ENCODE results near the gene PP2D1.
"Not testable (repeated sequence)": the region's sequence is repeated elsewhere in the genome, so short reads cannot be mapped to it uniquely, and the experiment has no call there.

PP2D1 gene

GRCh38 chr3:20007960-20008359 lies 4.1 kb downstream of the PP2D1 start:
- H3K4me3 ChIP-seq (ENCODE audit: insufficient read depth, low read length, poor library complexity, severe bottlenecking): no peak overlapping the region
- no peak for TF ChIP-seq EZH2phosphoT487 (conservative IDR thresholded peaks at IDR 0.05; ENCODE audit: low read length)
- no peak for TF ChIP-seq CTCF (IDR thresholded peaks at IDR 0.05; ENCODE audit: insufficient read depth, low read length, poor library complexity, severe bottlenecking)
- H3K27me3 ChIP-seq (ENCODE audit: low read length): no peaks in the 10 kb centered on the region
- no peaks in the 10 kb centered on the region for H3K9me2 ChIP-seq (replicated peaks; ENCODE audit: insufficient read depth, low read length)
- no peak overlapping the region for H3K4me2 ChIP-seq (ENCODE audit: low read depth, low read length, poor library complexity, severe bottlenecking)
- H2AFZ ChIP-seq (ENCODE audit: low read depth, low read length, severe bottlenecking): no peak overlapping the region
- H3K9ac ChIP-seq (ENCODE audit: low read length): no peak overlapping the region
- no peaks in the 10 kb centered on the region for H3F3A ChIP-seq (ENCODE audit: insufficient read depth)
- no peaks in the 10 kb centered on the region for H4K20me1 ChIP-seq (ENCODE audit: low read depth, low read length)
- H3K9me3 ChIP-seq (ENCODE audit: insufficient read depth, low read length): no peaks in the 10 kb centered on the region
- no peaks in the 10 kb centered on the region for H3K79me2 ChIP-seq (ENCODE audit: insufficient read depth, low read length)
- H3K27ac ChIP-seq (ENCODE audit: low read depth, low read length): no peak overlapping the region
- no peaks in the 10 kb centered on the region for H3K36me3 ChIP-seq (ENCODE audit: low read length)

DNA sequence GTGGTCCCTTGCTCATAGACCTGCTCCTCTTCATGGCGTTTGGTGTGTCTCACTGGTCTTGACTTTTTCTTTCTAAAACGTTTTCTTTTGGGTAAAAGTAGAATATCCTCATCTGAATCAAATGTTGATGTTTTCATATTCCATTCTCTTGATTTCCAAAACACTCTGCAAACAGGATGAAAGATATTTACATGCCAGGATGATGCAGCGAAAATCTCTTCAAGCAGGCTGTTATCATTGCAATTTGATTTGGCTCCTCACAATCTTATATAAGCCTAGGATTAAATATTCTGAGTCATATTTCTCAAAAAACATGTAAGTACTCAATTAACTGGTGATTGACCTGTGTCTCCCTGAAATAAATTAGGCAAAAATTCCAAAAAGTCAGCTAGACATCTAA lies 10.1 kb downstream of the PP2D1 start:
- Histone ChIP-seq H3K9me2 (replicated peaks; ENCODE audit: insufficient read depth, low read length) (no peaks in the 10 kb centered on the region), H3F3A (ENCODE audit: insufficient read depth) (no peaks in the 10 kb centered on the region; the same call in 1 of the 2 replicates), H3K36me3 (ENCODE audit: low read length) (no peaks in the 10 kb centered on the region), H3K4me2 (ENCODE audit: low read depth, low read length, poor library complexity, severe bottlenecking) (no peak overlapping the region), H3K79me2 (ENCODE audit: insufficient read depth, low read length) (no peaks in the 10 kb centered on the region), H3K9me3 (ENCODE audit: insufficient read depth, low read length) (no peaks in the 10 kb centered on the region), H2AFZ (ENCODE audit: low read depth, low read length, severe bottlenecking) (no peak overlapping the region), H3K27me3 (ENCODE audit: low read length) (no peaks in the 10 kb centered on the region), H3K9ac (ENCODE audit: low read length) (no peak overlapping the region), H3K4me3 (ENCODE audit: insufficient read depth, low read length, poor library complexity, severe bottlenecking) (no peak overlapping the region), H3K27ac (ENCODE audit: low read depth, low read length) (no peak overlapping the region), H4K20me1 (ENCODE audit: low read depth, low read length) (no peaks in the 10 kb centered on the region)
- TF ChIP-seq CTCF (IDR thresholded peaks at IDR 0.05; ENCODE audit: insufficient read depth, low read length, poor library complexity, severe bottlenecking): no peak

DNA sequence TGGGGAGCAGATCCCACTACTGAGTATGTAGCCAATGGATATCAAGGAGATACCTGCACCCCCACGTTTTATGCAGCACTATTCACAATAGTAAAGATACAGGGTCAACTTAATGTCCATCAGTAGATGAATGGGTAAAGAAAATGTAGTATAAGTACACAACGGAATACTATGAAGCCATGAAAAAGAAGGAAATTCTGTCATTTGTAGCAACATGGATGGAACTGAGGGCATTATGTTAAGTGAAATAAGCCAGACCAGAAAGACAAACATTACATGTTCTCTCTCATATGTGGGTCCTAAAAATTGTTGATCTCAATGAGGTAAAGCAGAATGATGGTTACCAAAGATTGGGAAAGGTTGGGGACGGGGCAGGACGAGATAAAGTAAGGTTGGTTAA lies 14.6 kb downstream of the PP2D1 start:
- Histone ChIP-seq H2AFZ (ENCODE audit: low read depth, low read length, severe bottlenecking) (no peak overlapping the region), H3K9me2 (replicated peaks; ENCODE audit: insufficient read depth, low read length) (no peaks in the 10 kb centered on the region), H3K79me2 (ENCODE audit: insufficient read depth, low read length) (no peaks in the 10 kb centered on the region), H3K27me3 (ENCODE audit: low read length) (no peaks in the 10 kb centered on the region), H3K27ac (ENCODE audit: low read depth, low read length) (no peak overlapping the region), H3K4me2 (ENCODE audit: low read depth, low read length, poor library complexity, severe bottlenecking) (no peak overlapping the region), H3F3A (ENCODE audit: insufficient read depth) (no peaks in the 10 kb centered on the region; the same call in 1 of the 2 replicates), H3K9ac (ENCODE audit: low read length) (no peak overlapping the region), H3K4me3 (ENCODE audit: insufficient read depth, low read length, poor library complexity, severe bottlenecking) (no peak overlapping the region), H3K9me3 (ENCODE audit: insufficient read depth, low read length) (no peaks in the 10 kb centered on the region), H3K36me3 (ENCODE audit: low read length) (no peaks in the 10 kb centered on the region), H4K20me1 (ENCODE audit: low read depth, low read length) (no peaks in the 10 kb centered on the region)
- no peak for TF ChIP-seq EZH2phosphoT487 (conservative IDR thresholded peaks at IDR 0.05; ENCODE audit: low read length)
- TF ChIP-seq CTCF (IDR thresholded peaks at IDR 0.05; ENCODE audit: insufficient read depth, low read length, poor library complexity, severe bottlenecking): no peak

- H2AFZ ChIP-seq (ENCODE audit: low read depth, low read length, severe bottlenecking): no peak overlapping the region
- TF ChIP-seq CTCF (IDR thresholded peaks at IDR 0.05; ENCODE audit: insufficient read depth, low read length, poor library complexity, severe bottlenecking): no peak
- TF ChIP-seq EZH2phosphoT487 (conservative IDR thresholded peaks at IDR 0.05; ENCODE audit: low read length): no peak
- no peak overlapping the region for H3K4me2 ChIP-seq (ENCODE audit: low read depth, low read length, poor library complexity, severe bottlenecking)
- H3K4me3 ChIP-seq (ENCODE audit: insufficient read depth, low read length, poor library complexity, severe bottlenecking): no peak overlapping the region
- H3F3A ChIP-seq (ENCODE audit: insufficient read depth): no peaks in the 10 kb centered on the region; the same call in 1 of the 2 replicates
- no peaks in the 10 kb centered on the region for H3K79me2 ChIP-seq (ENCODE audit: insufficient read depth, low read length)
- no peak overlapping the region for H3K27ac ChIP-seq (ENCODE audit: low read depth, low read length)
- no peaks in the 10 kb centered on the region for H3K36me3 ChIP-seq (ENCODE audit: low read length)
- H4K20me1 ChIP-seq (ENCODE audit: low read depth, low read length): no peaks in the 10 kb centered on the region
- no peak overlapping the region for H3K9ac ChIP-seq (ENCODE audit: low read length)
- no peaks in the 10 kb centered on the region for H3K9me3 ChIP-seq (ENCODE audit: insufficient read depth, low read length)
- H3K9me2 ChIP-seq (replicated peaks; ENCODE audit: insufficient read depth, low read length): no peaks in the 10 kb centered on the region
- no peaks in the 10 kb centered on the region for H3K27me3 ChIP-seq (ENCODE audit: low read length)
Observed at GRCh38 chr3:19994796-19995195, 17.3 kb downstream of the PP2D1 start.

GRCh38 chr3:19988904-19989303 lies 23.2 kb downstream of the PP2D1 start:
- not testable (repeated sequence) for H3K27ac ChIP-seq (ENCODE audit: low read depth, low read length); H3K9me3 ChIP-seq (ENCODE audit: insufficient read depth, low read length); H3F3A ChIP-seq (ENCODE audit: insufficient read depth); H3K9ac ChIP-seq (ENCODE audit: low read length); H3K79me2 ChIP-seq (ENCODE audit: insufficient read depth, low read length); H2AFZ ChIP-seq (ENCODE audit: low read depth, low read length, severe bottlenecking); H3K4me2 ChIP-seq (ENCODE audit: low read depth, low read length, poor library complexity, severe bottlenecking); H3K9me2 ChIP-seq (replicated peaks; ENCODE audit: insufficient read depth, low read length); H3K27me3 ChIP-seq (ENCODE audit: low read length); H3K36me3 ChIP-seq (ENCODE audit: low read length); H3K4me3 ChIP-seq (ENCODE audit: insufficient read depth, low read length, poor library complexity, severe bottlenecking); H4K20me1 ChIP-seq (ENCODE audit: low read depth, low read length)
